Measurements from ENCODE around the gene SUMF1.

The SUMF1 gene

GRCh38 chr3:4425707-4426106, 41.4 kb downstream of the SUMF1 start:
- Histone ChIP-seq H4K91ac (ENCODE audit: low read depth, low read length, poor library complexity) (no peak overlapping the region), H2BK12ac (ENCODE audit: low read length) (no peak overlapping the region), H3K36me3 (replicated peaks in 1 of 2; ENCODE audit: control insufficient read depth in 2 of 2, insufficient read depth in 2 of 2, low read length in 2 of 2) (no peaks in the 10 kb centered on the region), H3K18ac (ENCODE audit: low read length) (no peak overlapping the region), H2BK120ac (ENCODE audit: low read depth, low read length) (no peak overlapping the region), H3K14ac (ENCODE audit: low read length) (no peak overlapping the region), H3K4me1 (ENCODE audit: control insufficient read depth in 2 of 2, insufficient read depth in 1 of 2, low read depth in 1 of 2, low read length in 2 of 2) (peaks cover 0 to 14% of the 10 kb centered on the region in 2 donors), H3K23ac (ENCODE audit: low read depth, low read length, poor library complexity) (no peak overlapping the region), H3K9me3 (replicated peaks in 1 of 2; ENCODE audit: control insufficient read depth in 2 of 2, insufficient read depth in 1 of 2, low read depth in 1 of 2, low read length in 2 of 2) (no peaks in the 10 kb centered on the region), H2AK5ac (ENCODE audit: low read depth, low read length) (no peak overlapping the region), H3K4me2 (ENCODE audit: insufficient read depth, low read length, poor library complexity, severe bottlenecking) (no peak overlapping the region), H2BK5ac (ENCODE audit: low read length) (no peak overlapping the region), H2AFZ (ENCODE audit: low read length) (no peak overlapping the region), H3K4ac (ENCODE audit: low read length) (no peak overlapping the region), H3K27ac (replicated peaks; ENCODE audit: low read length) (no peak overlapping the region), H3K4me3 (ENCODE audit: low read length in 2 of 2) (no peak overlapping the region), H3K79me1 (ENCODE audit: low read depth, low read length) (no peaks in the 10 kb centered on the region), H3K9ac (ENCODE audit: low read depth, low read length, poor library complexity) (no peak overlapping the region), H3K27me3 (ENCODE audit: control insufficient read depth in 3 of 3, insufficient read depth in 3 of 3, low read depth in 1 of 3, low read length in 3 of 3) (no peaks in the 10 kb centered on the region), H4K8ac (ENCODE audit: low read depth, low read length) (no peak overlapping the region), H2BK15ac (ENCODE audit: low read length) (no peak overlapping the region)
- WGBS, 2 donors (ENCODE audit: extremely low coverage in 2 of 2, insufficient read length in 2 of 2, insufficient replicate concordance in 1 of 2), result no CpG with 5 or more reads among the region's 4 CpGs
- no peak for DNase-seq (ENCODE audit: low spot score)

- Histone ChIP-seq H2AFZ (ENCODE audit: low read length) (no peak overlapping the region), H4K8ac (ENCODE audit: low read depth, low read length) (no peak overlapping the region), H3K14ac (ENCODE audit: low read length) (no peak overlapping the region), H3K4me2 (ENCODE audit: insufficient read depth, low read length, poor library complexity, severe bottlenecking) (no peak overlapping the region), H3K4me1 (ENCODE audit: control insufficient read depth in 2 of 2, insufficient read depth in 1 of 2, low read depth in 1 of 2, low read length in 2 of 2) (peaks cover 0 to 14% of the 10 kb centered on the region in 2 donors), H3K79me1 (ENCODE audit: low read depth, low read length) (no peaks in the 10 kb centered on the region), H2BK120ac (ENCODE audit: low read depth, low read length) (no peak overlapping the region), H3K27ac (replicated peaks; ENCODE audit: low read length) (no peak overlapping the region), H2BK5ac (ENCODE audit: low read length) (no peak overlapping the region), H2BK15ac (ENCODE audit: low read length) (no peak overlapping the region), H3K18ac (ENCODE audit: low read length) (no peak overlapping the region), H3K23ac (ENCODE audit: low read depth, low read length, poor library complexity) (no peak overlapping the region), H3K4me3 (ENCODE audit: low read length in 2 of 2) (no peak overlapping the region), H3K27me3 (ENCODE audit: control insufficient read depth in 3 of 3, insufficient read depth in 3 of 3, low read depth in 1 of 3, low read length in 3 of 3) (no peaks in the 10 kb centered on the region), H3K9ac (ENCODE audit: low read depth, low read length, poor library complexity) (no peak overlapping the region), H3K9me3 (replicated peaks in 1 of 2; ENCODE audit: control insufficient read depth in 2 of 2, insufficient read depth in 1 of 2, low read depth in 1 of 2, low read length in 2 of 2) (no peaks in the 10 kb centered on the region), H3K4ac (ENCODE audit: low read length) (no peak overlapping the region), H2BK12ac (ENCODE audit: low read length) (no peak overlapping the region), H2AK5ac (ENCODE audit: low read depth, low read length) (no peak overlapping the region), H4K91ac (ENCODE audit: low read depth, low read length, poor library complexity) (no peak overlapping the region), H3K36me3 (replicated peaks in 1 of 2; ENCODE audit: control insufficient read depth in 2 of 2, insufficient read depth in 2 of 2, low read length in 2 of 2) (no peaks in the 10 kb centered on the region)
- no peak for DNase-seq (ENCODE audit: low spot score)
These were observed 42.0 kb downstream of the SUMF1 start for GRCh38 chr3:4425055-4425454.

GRCh38 chr3:4421121-4421520, 45.9 kb downstream of the SUMF1 start:
- Histone ChIP-seq H2BK5ac (ENCODE audit: low read length) (no peak overlapping the region), H3K27me3 (ENCODE audit: control insufficient read depth in 3 of 3, insufficient read depth in 3 of 3, low read depth in 1 of 3, low read length in 3 of 3) (no peaks in the 10 kb centered on the region), H2AFZ (ENCODE audit: low read length) (no peak overlapping the region), H3K4me1 (ENCODE audit: control insufficient read depth in 2 of 2, insufficient read depth in 1 of 2, low read depth in 1 of 2, low read length in 2 of 2) (no peaks in the 10 kb centered on the region), H3K4ac (ENCODE audit: low read length) (no peak overlapping the region), H4K91ac (ENCODE audit: low read depth, low read length, poor library complexity) (no peak overlapping the region), H3K4me2 (ENCODE audit: insufficient read depth, low read length, poor library complexity, severe bottlenecking) (no peak overlapping the region), H2BK12ac (ENCODE audit: low read length) (no peak overlapping the region), H3K23ac (ENCODE audit: low read depth, low read length, poor library complexity) (no peak overlapping the region), H3K9me3 (replicated peaks in 1 of 2; ENCODE audit: control insufficient read depth in 2 of 2, insufficient read depth in 1 of 2, low read depth in 1 of 2, low read length in 2 of 2) (no peaks in the 10 kb centered on the region), H2AK5ac (ENCODE audit: low read depth, low read length) (no peak overlapping the region), H2BK15ac (ENCODE audit: low read length) (no peak overlapping the region), H3K18ac (ENCODE audit: low read length) (no peak overlapping the region), H3K4me3 (ENCODE audit: low read length in 2 of 2) (no peak overlapping the region), H3K9ac (ENCODE audit: low read depth, low read length, poor library complexity) (no peak overlapping the region), H3K79me1 (ENCODE audit: low read depth, low read length) (no peaks in the 10 kb centered on the region), H3K36me3 (replicated peaks in 1 of 2; ENCODE audit: control insufficient read depth in 2 of 2, insufficient read depth in 2 of 2, low read length in 2 of 2) (peaks cover 0 to 19% of the 10 kb centered on the region in 2 donors), H3K27ac (replicated peaks; ENCODE audit: low read length) (no peak overlapping the region), H2BK120ac (ENCODE audit: low read depth, low read length) (no peak overlapping the region), H4K8ac (ENCODE audit: low read depth, low read length) (no peak overlapping the region), H3K14ac (ENCODE audit: low read length) (no peak overlapping the region)
- DNase-seq (ENCODE audit: low spot score), result no peak
- WGBS, 2 donors (ENCODE audit: extremely low coverage in 2 of 2, insufficient read length in 2 of 2, insufficient replicate concordance in 1 of 2), result no CpG with 5 or more reads among the region's 2 CpGs

DNA sequence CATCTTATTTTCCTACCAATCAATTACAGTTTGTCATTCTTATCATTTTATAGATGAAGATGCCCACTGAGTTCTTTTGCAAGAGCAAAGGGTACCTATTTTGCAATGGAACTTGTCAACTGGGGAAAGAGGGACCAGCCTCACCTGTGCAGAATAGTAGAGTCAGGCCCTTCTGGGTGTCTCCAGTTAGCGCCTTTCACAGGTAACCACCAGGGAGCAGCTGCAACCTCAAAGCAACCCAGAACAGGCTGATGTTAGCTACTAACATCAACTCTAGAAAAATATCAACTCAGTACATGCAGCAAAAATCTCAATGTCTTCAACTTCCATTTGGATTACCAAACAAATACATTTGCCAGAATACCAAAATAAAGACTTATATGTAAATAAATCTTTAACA, 47.1 kb downstream of the SUMF1 start:
- no peaks in the 10 kb centered on the region for H3K79me1 ChIP-seq (ENCODE audit: low read depth, low read length)
- H3K4me3 ChIP-seq (ENCODE audit: low read length in 2 of 2), result no peak overlapping the region
- H3K27me3 ChIP-seq (ENCODE audit: control insufficient read depth in 3 of 3, insufficient read depth in 3 of 3, low read depth in 1 of 3, low read length in 3 of 3), result no peaks in the 10 kb centered on the region
- H3K9me3 ChIP-seq (replicated peaks in 1 of 2; ENCODE audit: control insufficient read depth in 2 of 2, insufficient read depth in 1 of 2, low read depth in 1 of 2, low read length in 2 of 2), result no peaks in the 10 kb centered on the region
- peaks cover 0 to 20% of the 10 kb centered on the region in 2 donors for H3K36me3 ChIP-seq (replicated peaks in 1 of 2; ENCODE audit: control insufficient read depth in 2 of 2, insufficient read depth in 2 of 2, low read length in 2 of 2)
- no peak overlapping the region for H2BK12ac ChIP-seq (ENCODE audit: low read length)
- no peak for DNase-seq (ENCODE audit: low spot score)
- H3K23ac ChIP-seq (ENCODE audit: low read depth, low read length, poor library complexity), result no peak overlapping the region
- no peak overlapping the region for H4K91ac ChIP-seq (ENCODE audit: low read depth, low read length, poor library complexity)
- H3K4me2 ChIP-seq (ENCODE audit: insufficient read depth, low read length, poor library complexity, severe bottlenecking), result no peak overlapping the region
- no peak overlapping the region for H4K8ac ChIP-seq (ENCODE audit: low read depth, low read length)
- H3K4ac ChIP-seq (ENCODE audit: low read length), result no peak overlapping the region
- H2BK120ac ChIP-seq (ENCODE audit: low read depth, low read length), result no peak overlapping the region
- no CpG with 5 or more reads among the region's 1 CpG for WGBS, 2 donors (ENCODE audit: extremely low coverage in 2 of 2, insufficient read length in 2 of 2, insufficient replicate concordance in 1 of 2)
- H2BK15ac ChIP-seq (ENCODE audit: low read length), result no peak overlapping the region
- H2AK5ac ChIP-seq (ENCODE audit: low read depth, low read length), result no peak overlapping the region
- no peak overlapping the region for H2AFZ ChIP-seq (ENCODE audit: low read length)
- no peak overlapping the region for H3K9ac ChIP-seq (ENCODE audit: low read depth, low read length, poor library complexity)
- H3K18ac ChIP-seq (ENCODE audit: low read length), result no peak overlapping the region
- no peaks in the 10 kb centered on the region for H3K4me1 ChIP-seq (ENCODE audit: control insufficient read depth in 2 of 2, insufficient read depth in 1 of 2, low read depth in 1 of 2, low read length in 2 of 2)
- H2BK5ac ChIP-seq (ENCODE audit: low read length), result no peak overlapping the region
- H3K27ac ChIP-seq (replicated peaks; ENCODE audit: low read length), result no peak overlapping the region
- H3K14ac ChIP-seq (ENCODE audit: low read length), result no peak overlapping the region

Measured in neuronal stem cell (in vitro differentiated cells).